Fibroblast of lung (primary cell): ENCODE data around the gene SAP30. TPM values are rescaled to one million over a fixed set of nuclear protein-coding genes. Genes with fewer than 3 reads are reported as not detected.
A peak's percentile ranks its signal among the peaks of the same experiment; 100 is the strongest.

Experiments used
- DNase-seq, 2 donors: peaks; one replicate each; pipeline versions ENCODE4 v3.0.0 to v3.0.0-alpha.2; 2010; ENCODE audit warnings: low read depth in 2 of 2
- H2AFZ ChIP-seq: 2 replicates; pipeline ENCODE4 v1.5.1; 2012; ENCODE audit warnings: low read length, control low read depth, inconsistent platforms
- H3K27ac ChIP-seq: 2 replicates; pipeline ENCODE4 v1.5.1; 2011; ENCODE audit warnings: low read length, control low read depth; ENCODE audit not compliant: insufficient read depth
- H3K27me3 ChIP-seq: 2 replicates; pipeline ENCODE4 v1.5.1; 2011; ENCODE audit warnings: mild to moderate bottlenecking, low read length; ENCODE audit not compliant: control insufficient read depth, insufficient read depth
- H3K36me3 ChIP-seq: 2 replicates; pipeline ENCODE4 v1.5.1; 2011; ENCODE audit warnings: low read length; ENCODE audit not compliant: control insufficient read depth, insufficient read depth
- H3K4me1 ChIP-seq: 2 replicates; pipeline ENCODE4 v1.5.1; 2011; ENCODE audit warnings: low read length; ENCODE audit not compliant: control insufficient read depth, insufficient read depth; ENCODE audit errors: extremely low read depth
- H3K4me2 ChIP-seq: 2 replicates; pipeline ENCODE4 v1.5.1; 2011; ENCODE audit warnings: low read length, control low read depth; ENCODE audit not compliant: insufficient read depth; ENCODE audit errors: extremely low read depth
- H3K4me3 ChIP-seq, 4 experiments: fragments of 200-600 bp in 1 of 4; sonication (generic) in 1 of 4; replicated peaks in 1 of 4; 2 replicates each; pipeline ENCODE4 v1.5.1; 2011 to 2016; ENCODE audit warnings: low read length in 4 of 4, low read depth in 3 of 4, mild to moderate bottlenecking in 3 of 4, control low read depth in 2 of 4, inconsistent platforms in 1 of 4, mixed read lengths in 1 of 4; ENCODE audit not compliant: insufficient read depth in 1 of 4; ENCODE audit errors: control extremely low read depth in 1 of 4
- H3K79me2 ChIP-seq: 2 replicates; pipeline ENCODE4 v1.5.1; 2012; ENCODE audit warnings: mild to moderate bottlenecking, low read length, inconsistent platforms; ENCODE audit not compliant: control insufficient read depth, insufficient read depth
- H3K9ac ChIP-seq: 2 replicates; pipeline ENCODE4 v1.5.1; 2011; ENCODE audit warnings: mild to moderate bottlenecking, low read length, control low read depth; ENCODE audit not compliant: insufficient read depth
- H3K9me3 ChIP-seq: 2 replicates; pipeline ENCODE4 v1.5.1; 2012; ENCODE audit warnings: low read depth, low read length; ENCODE audit not compliant: control insufficient read depth, insufficient read depth
- H4K20me1 ChIP-seq: 2 replicates; pipeline ENCODE4 v1.5.1; 2011; ENCODE audit warnings: low read length; ENCODE audit not compliant: control insufficient read depth, insufficient read depth; ENCODE audit errors: extremely low read depth
- CTCF ChIP-seq, 2 donors: IDR thresholded peaks in 1 of 2; conservative IDR thresholded peaks in 1 of 2; 1 replicate in 1 of 2; 2 replicates in 1 of 2; pipeline ENCODE4 v1.5.1; 2011 to 2012; ENCODE audit warnings: low read length in 2 of 2, control low read depth in 1 of 2, inconsistent platforms in 1 of 2, low read depth in 1 of 2, mild to moderate bottlenecking in 1 of 2
- EZH2 ChIP-seq: IDR thresholded peaks from 2 replicates; pipeline ENCODE4 v1.5.1; 2012; ENCODE audit warnings: low read length, control low read depth, mild to moderate bottlenecking; ENCODE audit errors: missing control alignments
- polyA plus RNA-seq, 2 donors: library from polyadenylated mRNA; depleted of rRNA in 1 of 2; stranded (reverse) in 1 of 2; unstranded in 1 of 2; fragments of >200 nt; gene quantifications; 2 replicates each; pipeline ENCODE4 v1.2.1, GENCODE V29; 2011 to 2012; ENCODE audit warnings: missing spikeins in 1 of 2
- total RNA-seq: library from RNA; depleted of rRNA; stranded (reverse); fragments of >200 nt; gene quantifications from 2 replicates; pipeline ENCODE4 v1.2.1, GENCODE V29; 2014

SAP30 gene
- total and polyA plus RNA-seq, 2 donors (not counting 1 experiment from before 2014, with no cell fraction given): 32.5 to 101 TPM

GRCh38 chr4:173401063-173401462 is 30.3 kb downstream of the SAP30 start:
- no peaks in the 10 kb centered on the region for H3K27me3 ChIP-seq
- TF ChIP-seq EZH2: no peak
- no peak for TF ChIP-seq CTCF (conservative IDR thresholded peaks at IDR 0.05 in 1 of 2, IDR thresholded peaks at IDR 0.05 in 1 of 2; ENCODE audit: low read depth in 1 of 2, low read length in 2 of 2)
- H4K20me1 ChIP-seq: no peaks in the 10 kb centered on the region

GRCh38 chr4:173403051-173403450 is 32.3 kb downstream of the SAP30 start:
- Histone ChIP-seq H3K9me3 (no peaks in the 10 kb centered on the region), H3K79me2 (no peaks in the 10 kb centered on the region), H3K4me3 (no peak overlapping the region), H3K4me2 (no peak overlapping the region), H3K9ac (no peak overlapping the region), H3K27me3 (no peaks in the 10 kb centered on the region), H3K4me1 (no peaks in the 10 kb centered on the region), H3K27ac (no peak overlapping the region), H3K36me3 (no peaks in the 10 kb centered on the region), H4K20me1 (no peaks in the 10 kb centered on the region), H2AFZ (no peak overlapping the region)
- peak in 1 of 2 donors; percentile 27 for DNase-seq
- TF ChIP-seq EZH2 (no peak), CTCF (conservative IDR thresholded peaks at IDR 0.05 in 1 of 2, IDR thresholded peaks at IDR 0.05 in 1 of 2; ENCODE audit: low read depth in 1 of 2, low read length in 2 of 2) (no peak)

More at GRCh38 chr4:173401063-173401462, 30.3 kb downstream of the SAP30 start:
- no peaks in the 10 kb centered on the region for H3K9me3 ChIP-seq
- no peak overlapping the region for H2AFZ ChIP-seq
- H3K4me1 ChIP-seq: no peaks in the 10 kb centered on the region
- no peak overlapping the region for H3K4me3 ChIP-seq
- H3K4me2 ChIP-seq: no peak overlapping the region
- no peaks in the 10 kb centered on the region for H3K36me3 ChIP-seq
- no peak overlapping the region for H3K9ac ChIP-seq
- no peaks in the 10 kb centered on the region for H3K79me2 ChIP-seq
- H3K27ac ChIP-seq: no peak overlapping the region
- no peak for DNase-seq

GRCh38 chr4:173404296-173404865 is 33.6 kb downstream of the SAP30 start:
- Histone ChIP-seq H3K9ac (no peak overlapping the region), H3K79me2 (no peaks in the 10 kb centered on the region), H2AFZ (no peak overlapping the region), H3K4me1 (no peaks in the 10 kb centered on the region), H3K4me3 (no peak overlapping the region), H3K27me3 (no peaks in the 10 kb centered on the region), H3K9me3 (no peaks in the 10 kb centered on the region), H3K27ac (no peak overlapping the region), H3K36me3 (no peaks in the 10 kb centered on the region), H4K20me1 (no peaks in the 10 kb centered on the region), H3K4me2 (no peak overlapping the region)
- no peak for TF ChIP-seq CTCF (conservative IDR thresholded peaks at IDR 0.05 in 1 of 2, IDR thresholded peaks at IDR 0.05 in 1 of 2; ENCODE audit: low read depth in 1 of 2, low read length in 2 of 2)
- TF ChIP-seq EZH2: no peak
- DNase-seq: no peak
